IMR-90 (cell line): ENCODE data around the gene TSSC4. TPM values are rescaled to one million over a fixed set of nuclear protein-coding genes. Genes with fewer than 3 reads are reported as not detected.

Source experiments
- ATAC-seq: fragments of 200-7000 bp; cut with Tn5 transposase; 2 replicates; pipeline ENCODE4 v1.9.1; 2020; ENCODE audit warnings: low read depth, mild to moderate bottlenecking, moderate library complexity
- BruUV-seq: library from RNA; stranded (reverse); fragments of 400-500 nt; replicated peaks from 2 replicates; lab custom pipeline; 2021; lab: Mats Ljungman, UMichigan
- CTCF ChIA-PET: fragments of 300-600 bp; formaldehyde crosslinking; extraction: SDS; loops from one replicate; lab custom pipeline; 2021; ENCODE audit warnings: antibody characterized with exemption; lab: Yijun Ruan, JAX
- POLR2A ChIA-PET: fragments of 300-600 bp; sonication (Branson Sonifier 250); formaldehyde crosslinking; loops from one replicate; lab custom pipeline; 2022; ENCODE audit warnings: antibody characterized with exemption; ENCODE audit not compliant: unreplicated experiment; lab: Charles Lee
- DNase-seq: peaks from one replicate; pipeline ENCODE4 v3.0.0; 2013
- H2AFZ ChIP-seq: replicated peaks from 2 replicates; pipeline ENCODE3; 2013; ENCODE audit warnings: low read length, mild to moderate bottlenecking; ENCODE audit not compliant: poor library complexity
- H2AK5ac ChIP-seq: 2 replicates; pipeline ENCODE4 v1.6.1; 2013; ENCODE audit warnings: low read depth, low read length, inconsistent platforms
- H2AK9ac ChIP-seq: replicated peaks from 2 replicates; pipeline ENCODE3; 2013; ENCODE audit warnings: mild to moderate bottlenecking, low read depth, low read length, moderate library complexity; ENCODE audit not compliant: poor library complexity
- H2BK120ac ChIP-seq: 2 replicates; pipeline ENCODE4 v1.6.1; 2013; ENCODE audit warnings: low read depth, low read length, inconsistent platforms
- H2BK15ac ChIP-seq: 3 replicates; pipeline ENCODE4 v1.6.1; 2013; ENCODE audit warnings: low read depth, low read length, inconsistent platforms
- H2BK20ac ChIP-seq: 2 replicates; pipeline ENCODE4 v1.6.1; 2013; ENCODE audit warnings: low read depth, mild to moderate bottlenecking, inconsistent platforms, low read length, moderate library complexity
- H2BK5ac ChIP-seq: 2 replicates; pipeline ENCODE4 v1.6.1; 2013; ENCODE audit warnings: mild to moderate bottlenecking, low read depth, low read length, inconsistent platforms; ENCODE audit not compliant: poor library complexity, severe bottlenecking
- H3K14ac ChIP-seq: replicated peaks from 2 replicates; pipeline ENCODE4 v1.6.1; 2013; ENCODE audit warnings: low read depth, low read length, inconsistent platforms
- H3K18ac ChIP-seq: 2 replicates; pipeline ENCODE4 v1.6.1; 2013; ENCODE audit warnings: low read depth, low read length, control low read depth
- H3K23ac ChIP-seq: 2 replicates; pipeline ENCODE4 v1.6.1; 2013; ENCODE audit warnings: low read depth, low read length, inconsistent platforms
- H3K27ac ChIP-seq: 2 replicates; pipeline ENCODE4 v1.5.1; 2013; ENCODE audit warnings: mild to moderate bottlenecking, control low read depth, low read length; ENCODE audit not compliant: insufficient read depth
- H3K27me3 ChIP-seq: 2 replicates; pipeline ENCODE4 v1.6.1; 2013; ENCODE audit warnings: low read length; ENCODE audit not compliant: control insufficient read depth, insufficient read depth
- H3K36me3 ChIP-seq: 2 replicates; pipeline ENCODE4 v1.6.1; 2013; ENCODE audit warnings: low read length, mixed read lengths; ENCODE audit not compliant: control insufficient read depth, insufficient read depth
- H3K4ac ChIP-seq: 2 replicates; pipeline ENCODE4 v1.6.1; 2013; ENCODE audit warnings: low read depth, low read length, inconsistent platforms
- H3K4me1 ChIP-seq: 2 replicates; pipeline ENCODE4 v1.6.1; 2013; ENCODE audit warnings: low read length, mixed read lengths; ENCODE audit not compliant: control insufficient read depth, insufficient read depth
- H3K4me2 ChIP-seq: 2 replicates; pipeline ENCODE4 v1.6.1; 2013; ENCODE audit warnings: low read depth, mild to moderate bottlenecking, control low read depth, low read length, moderate library complexity
- H3K4me3 ChIP-seq: 2 replicates; pipeline ENCODE4 v1.5.1; 2013; ENCODE audit warnings: low read depth, mild to moderate bottlenecking, control low read depth, low read length, moderate library complexity; ENCODE audit not compliant: insufficient read depth
- H3K56ac ChIP-seq: 2 replicates; pipeline ENCODE4 v1.6.1; 2013; ENCODE audit warnings: low read length, inconsistent platforms; ENCODE audit not compliant: insufficient read depth; ENCODE audit errors: extremely low read depth
- H3K79me1 ChIP-seq, 2 experiments: 2 replicates each; pipeline ENCODE4 v1.6.1; 2013; ENCODE audit warnings: low read length in 2 of 2, inconsistent platforms in 1 of 2, low read depth in 1 of 2
- H3K9ac ChIP-seq: 2 replicates; pipeline ENCODE4 v1.6.1; 2013; ENCODE audit warnings: low read depth, low read length, control low read depth
- H3K9me1 ChIP-seq: 2 replicates; pipeline ENCODE4 v1.6.1; 2013; ENCODE audit warnings: low read length, inconsistent platforms; ENCODE audit not compliant: insufficient read depth
- H3K9me3 ChIP-seq: 2 replicates; pipeline ENCODE4 v1.6.1; 2013; ENCODE audit warnings: low read length; ENCODE audit not compliant: control insufficient read depth, insufficient read depth
- H4K20me1 ChIP-seq: 2 replicates; pipeline ENCODE4 v1.6.1; 2013; ENCODE audit warnings: low read length, inconsistent platforms; ENCODE audit not compliant: insufficient read depth
- H4K5ac ChIP-seq: 2 replicates; pipeline ENCODE4 v1.6.1; 2013; ENCODE audit warnings: mild to moderate bottlenecking, low read depth, low read length, control low read depth
- H4K8ac ChIP-seq, 2 experiments: 2 replicates each; pipeline ENCODE4 v1.6.1; 2013; ENCODE audit warnings: low read depth in 2 of 2, low read length in 2 of 2, control low read depth in 1 of 2, inconsistent platforms in 1 of 2
- H4K91ac ChIP-seq: 2 replicates; pipeline ENCODE4 v1.6.1; 2013; ENCODE audit warnings: low read depth, low read length, inconsistent platforms; ENCODE audit not compliant: insufficient read depth
- CEBPB ChIP-seq: IDR thresholded peaks from 2 replicates; pipeline ENCODE4 v1.6.1; 2012; ENCODE audit warnings: low read depth, low read length, improper control_type of control experiment
- MAFK ChIP-seq: IDR thresholded peaks from 2 replicates; pipeline ENCODE4 v1.6.1; 2012; ENCODE audit warnings: low read depth, low read length, improper control_type of control experiment
- MXI1 ChIP-seq: IDR thresholded peaks from 2 replicates; pipeline ENCODE4 v1.6.1; 2012; ENCODE audit warnings: low read depth, mild to moderate bottlenecking, low read length, moderate library complexity, borderline replicate concordance
- SMC3 ChIP-seq: fragments of 150-350 bp; IDR thresholded peaks from 2 replicates; pipeline ENCODE4 v1.6.1; 2016; ENCODE audit warnings: low read depth, mild to moderate bottlenecking, antibody characterized with exemption, low read length, moderate library complexity
- WGBS, 2 experiments: methylation state at CpG; one replicate each; pipeline versions ENCODE4 v1.1.5 to v1.1.7; 2013; ENCODE audit warnings: missing lambda C conversion rate in 2 of 2; ENCODE audit not compliant: insufficient read length in 1 of 2; ENCODE audit errors: extremely low coverage in 2 of 2; 5-methylcytosine and 5-hydroxymethylcytosine counted together
- dilution Hi-C: fragments of 300-500 bp; cut with HindIII; formaldehyde crosslinking; loops from one replicate; pipeline ENCODE4 v1.14.3; 2018; ENCODE audit warnings: low sequenced_read_pairs; ENCODE audit not compliant: unreplicated experiment
- in situ Hi-C: fragments of 300-500 bp; cut with MboI; formaldehyde crosslinking; loops from 3 replicates; pipeline ENCODE4 v1.14.3; 2019; ENCODE audit warnings: low sequenced_read_pairs, inconsistent platforms, mixed read lengths
- intact Hi-C: fragments of 100-400 bp; cut with micrococcal nuclease; formaldehyde crosslinking; loops from 2 replicates; pipeline ENCODE4 v1.10.0; 2022
- polyA plus RNA-seq, 3 experiments: library from polyadenylated mRNA; depleted of rRNA; stranded (reverse); fragments of >200 nt; gene quantifications; 2 replicates each; pipeline ENCODE4 v1.2.3, GENCODE V29; 2012; ENCODE audit warnings: low replicate concordance in 1 of 3
- total RNA-seq: library from RNA; depleted of rRNA; stranded (reverse); fragments of >200 nt; gene quantifications from 2 replicates; pipeline ENCODE4 v1.2.3, GENCODE V29; 2012
- TF ChIP-seq, protein P1 (sequence below): fragments of 150-350 bp; IDR thresholded peaks from 2 replicates; pipeline ENCODE4 v1.6.1; 2017; ENCODE audit warnings: mild to moderate bottlenecking, antibody characterized with exemption, low read length, low read depth
- TF ChIP-seq, protein P2 (sequence below): fragments of 150-350 bp; IDR thresholded peaks from 2 replicates; pipeline ENCODE4 v1.6.1; 2016; ENCODE audit warnings: low read depth, mild to moderate bottlenecking, low read length, moderate library complexity, borderline replicate concordance

TSSC4 gene
- total and polyA plus RNA-seq, 2 of the 4 experiments (the other 2 are of a cell fraction), result 34.9 to 40.0 TPM

DNA sequence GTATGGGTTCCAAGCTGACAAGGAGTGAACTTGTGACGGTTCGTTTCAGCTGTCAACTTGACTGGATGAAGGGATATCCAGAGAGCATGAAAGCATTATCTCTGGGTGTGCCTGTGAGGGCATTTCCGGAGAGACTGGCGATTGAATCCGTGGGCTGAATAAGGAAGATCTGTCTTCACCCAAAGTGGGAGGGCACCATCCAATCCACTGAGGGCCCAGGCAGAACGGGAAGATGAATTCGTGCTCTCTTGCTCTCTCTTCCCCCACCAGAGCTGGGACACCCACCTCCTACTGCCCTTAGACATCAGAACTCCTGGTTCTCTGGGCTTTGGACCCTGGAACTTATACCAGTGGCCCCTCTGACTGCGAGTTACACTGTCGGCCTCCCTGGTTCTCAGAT lies 39.0 kb upstream of the TSSC4 start:
- dilution Hi-C loops, result no loop called here
- H4K20me1 ChIP-seq, result 0 out of 2 replicates have a peak, but pooled peaks cover 6% of the 10 kb centered on the region

More for the DNA sequence above, 39.0 kb upstream of the TSSC4 start:
- H4K8ac ChIP-seq, result no peak overlapping the region
- no peak overlapping the region for H3K27ac ChIP-seq
- WGBS, 2 experiments, result 57% methylated on average over 3 of the region's 9 CpGs; no CpG with 5 or more reads in 1 of the 2 experiments
- TF ChIP-seq MAFK (no peak), CEBPB (no peak), MXI1 (no peak), SMC3 (no peak)
- TF ChIP-seq, protein P1, sequence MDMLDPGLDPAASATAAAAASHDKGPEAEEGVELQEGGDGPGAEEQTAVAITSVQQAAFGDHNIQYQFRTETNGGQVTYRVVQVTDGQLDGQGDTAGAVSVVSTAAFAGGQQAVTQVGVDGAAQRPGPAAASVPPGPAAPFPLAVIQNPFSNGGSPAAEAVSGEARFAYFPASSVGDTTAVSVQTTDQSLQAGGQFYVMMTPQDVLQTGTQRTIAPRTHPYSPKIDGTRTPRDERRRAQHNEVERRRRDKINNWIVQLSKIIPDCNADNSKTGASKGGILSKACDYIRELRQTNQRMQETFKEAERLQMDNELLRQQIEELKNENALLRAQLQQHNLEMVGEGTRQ, result no peak
- TF ChIP-seq, protein P2, sequence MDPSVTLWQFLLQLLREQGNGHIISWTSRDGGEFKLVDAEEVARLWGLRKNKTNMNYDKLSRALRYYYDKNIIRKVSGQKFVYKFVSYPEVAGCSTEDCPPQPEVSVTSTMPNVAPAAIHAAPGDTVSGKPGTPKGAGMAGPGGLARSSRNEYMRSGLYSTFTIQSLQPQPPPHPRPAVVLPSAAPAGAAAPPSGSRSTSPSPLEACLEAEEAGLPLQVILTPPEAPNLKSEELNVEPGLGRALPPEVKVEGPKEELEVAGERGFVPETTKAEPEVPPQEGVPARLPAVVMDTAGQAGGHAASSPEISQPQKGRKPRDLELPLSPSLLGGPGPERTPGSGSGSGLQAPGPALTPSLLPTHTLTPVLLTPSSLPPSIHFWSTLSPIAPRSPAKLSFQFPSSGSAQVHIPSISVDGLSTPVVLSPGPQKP, result no peak
- no TSS peak for BruUV-seq
- POLR2A ChIA-PET, result no interaction called here
- H3K9me1 ChIP-seq, result no peaks in the 10 kb centered on the region; the same call in 1 of the 2 replicates
- H2BK120ac ChIP-seq, result no peak overlapping the region
- H2BK15ac ChIP-seq, result no peak overlapping the region
- H3K4me2 ChIP-seq, result no peak overlapping the region
- no peak overlapping the region for H2AFZ ChIP-seq
- H3K4me1 ChIP-seq, result no peaks in the 10 kb centered on the region
- ATAC-seq, result no peak
- no peaks in the 10 kb centered on the region for H3K36me3 ChIP-seq
- in situ Hi-C loops, result no loop called here
- no peak overlapping the region for H2AK9ac ChIP-seq
- no peak overlapping the region for H4K91ac ChIP-seq
- no peak overlapping the region for H2BK5ac ChIP-seq
- no peak for DNase-seq
- H3K9ac ChIP-seq, result no peak overlapping the region
- no peak overlapping the region for H3K23ac ChIP-seq
- no peak overlapping the region for H2BK20ac ChIP-seq
- no peak overlapping the region for H3K18ac ChIP-seq
- H3K9me3 ChIP-seq, result no peaks in the 10 kb centered on the region
- no peak overlapping the region for H3K14ac ChIP-seq
- H3K4ac ChIP-seq, result no peak overlapping the region
- CTCF ChIA-PET, result no interaction called here
- H3K4me3 ChIP-seq, result no peak overlapping the region
- intact Hi-C loops, result no loop called here
- no peak overlapping the region for H2AK5ac ChIP-seq
- H3K56ac ChIP-seq, result no peak overlapping the region
- no peaks in the 10 kb centered on the region for H3K79me1 ChIP-seq
- no peak overlapping the region for H4K5ac ChIP-seq
- H3K27me3 ChIP-seq, result peaks cover 5% of the 10 kb centered on the region; the same call in 1 of the 2 replicates
